ENCODE results near the gene TNFRSF4. TPM values are rescaled to one million over a fixed set of nuclear protein-coding genes. Genes with fewer than 3 reads are reported as not detected.

The TNFRSF4 gene
- total and polyA plus RNA-seq, 8 donors, result 0.26 to 5.0 (median 1.2) TPM

- no peak overlapping the region for H3K4me3 ChIP-seq
- ATAC-seq, result no peak
- H3K4me1 ChIP-seq, result no peaks in the 10 kb centered on the region
- WGBS, 2 donors, result 69 to 74% methylated on average over 11 of the region's 11 CpGs
- DNase-seq, result peak in 3 of 6 donors; percentile 11 to 44 (median 22)
- FAIRE-seq, result no peak
- H3K27ac ChIP-seq, result no peak overlapping the region
- TF ChIP-seq CTCF (IDR thresholded peaks at IDR 0.05), result no peak
- H3K36me3 ChIP-seq, result no peaks in the 10 kb centered on the region
- H3K9me3 ChIP-seq, result no peaks in the 10 kb centered on the region
- intact Hi-C loops (cut with DNase I), result no loop called here
- H3K27me3 ChIP-seq, result no peaks in the 10 kb centered on the region
Observed at GRCh38 chr1:1207571-1207892, 6.4 kb downstream of the TNFRSF4 start.

- TF ChIP-seq CTCF (IDR thresholded peaks at IDR 0.05), result no peak
- DNase-seq, result peak in 3 of 6 donors; percentile 22 to 67 (median 56)
- no peak for FAIRE-seq
- H3K4me3 ChIP-seq, result no peak overlapping the region
- H3K36me3 ChIP-seq, result no peaks in the 10 kb centered on the region
- 39 to 40% methylated on average over 19 of the region's 19 CpGs for WGBS, 2 donors
- intact Hi-C loops (cut with DNase I), result no loop called here
- ATAC-seq, result no peak
- no peak overlapping the region for H3K27ac ChIP-seq
- no peaks in the 10 kb centered on the region for H3K9me3 ChIP-seq
- no peaks in the 10 kb centered on the region for H3K27me3 ChIP-seq
- no peaks in the 10 kb centered on the region for H3K4me1 ChIP-seq
Observed at GRCh38 chr1:1206966-1207531, 6.9 kb downstream of the TNFRSF4 start.

- WGBS, 2 donors, result 3 to 5% methylated on average over 35 to 49 of the region's 49 CpGs
- ATAC-seq (peak; percentile 23 to 75 (median 50)), FAIRE-seq (no peak), DNase-seq (peak in 3 of 6 donors; percentile 55 to 77 (median 69))
- no peaks in the 10 kb centered on the region for H3K9me3 ChIP-seq
- no peak within 1 kb of the TSS for H3K27ac ChIP-seq
- H3K36me3 ChIP-seq, result no peaks in the 10 kb centered on the region
- no peak for TF ChIP-seq CTCF (IDR thresholded peaks at IDR 0.05)
- no peaks in the 10 kb centered on the region for H3K4me1 ChIP-seq
- no peaks in the 10 kb centered on the region for H3K27me3 ChIP-seq
- intact Hi-C loops (cut with DNase I), result no loop called here
- peak within 1 kb of the TSS in 1 of 4 donors; percentile 21 for H3K4me3 ChIP-seq
Observed at GRCh38 chr1:1206376-1206965, 7.5 kb downstream of the TNFRSF4 start, which contains the start of gene TNFRSF18. TSS of gene TNFRSF18 (minus strand) at chr1:1206592. CDS start at chr1:1206571, 21 bp downstream.

GRCh38 chr1:1205769-1206375 lies 8.1 kb downstream of the TNFRSF4 start:
- FAIRE-seq (no peak), ATAC-seq (peak in 1 of 4 donors; percentile 3), DNase-seq (peak in 3 of 6 donors; percentile 34 to 74 (median 57))
- H3K9me3 ChIP-seq, result no peaks in the 10 kb centered on the region
- 34 to 36% methylated on average over 31 of the region's 31 CpGs for WGBS, 2 donors
- peak overlapping the region in 1 of 4 donors; percentile 21 for H3K4me3 ChIP-seq
- H3K27me3 ChIP-seq, result no peaks in the 10 kb centered on the region
- H3K27ac ChIP-seq, result no peak overlapping the region
- no peaks in the 10 kb centered on the region for H3K36me3 ChIP-seq
- intact Hi-C loops (cut with DNase I), result no loop called here
- H3K4me1 ChIP-seq, result no peaks in the 10 kb centered on the region
- no peak for TF ChIP-seq CTCF (IDR thresholded peaks at IDR 0.05)

Measured in pancreas (tissue), 10 donors.